Esophagus squamous epithelium (tissue), 5 donors: ENCODE results near the gene FOXP1. TPM values are rescaled to one million over a fixed set of nuclear protein-coding genes. Genes with fewer than 3 reads are reported as not detected.

Source experiments
- DNase-seq: peaks from one replicate; lab custom pipeline; 2025; lab: John Stamatoyannopoulos, UW
- H3K27ac ChIP-seq, 4 donors: fragments of 200-600 bp; sonication (generic); one replicate each; pipeline ENCODE4 v1.5.1; 2016 to 2019; ENCODE audit warnings: mild to moderate bottlenecking in 1 of 4
- H3K27me3 ChIP-seq, 4 donors: fragments of 200-600 bp; sonication (generic); 1 replicate in 3 of 4; 2 replicates in 1 of 4; pipeline versions ENCODE4 v1.5.1 to v1.6.0; 2017 to 2021; ENCODE audit warnings: antibody characterized with exemption in 1 of 4
- H3K36me3 ChIP-seq, 3 donors: fragments of 200-600 bp; sonication (generic); one replicate each; pipeline ENCODE4 v1.5.1; 2016 to 2019
- H3K4me1 ChIP-seq, 3 donors: fragments of 200-600 bp; sonication (generic); one replicate each; pipeline ENCODE4 v1.5.1; 2017 to 2019
- H3K4me3 ChIP-seq, 4 donors: fragments of 200-600 bp; sonication (generic); 1 replicate in 3 of 4; 2 replicates in 1 of 4; pipeline ENCODE4 v1.5.1; 2016 to 2019; ENCODE audit warnings: mild to moderate bottlenecking in 2 of 4, moderate library complexity in 1 of 4
- H3K9me3 ChIP-seq, 3 donors: fragments of 200-600 bp; sonication (generic); one replicate each; pipeline ENCODE4 v1.5.1; 2016 to 2019
- CTCF ChIP-seq, 6 experiments: fragments of 450-650 bp in 4 of 6; fragments of 200-600 bp in 2 of 6; sonication (generic) in 2 of 6; IDR thresholded peaks; one replicate each; pipeline ENCODE4 v1.5.1; 2016 to 2019; ENCODE audit warnings: antibody characterized with exemption in 6 of 6, mild to moderate bottlenecking in 4 of 6, moderate library complexity in 4 of 6
- POLR2A ChIP-seq, 4 donors: fragments of 450-650 bp; IDR thresholded peaks; one replicate each; pipeline ENCODE4 v1.6.1; 2017; ENCODE audit warnings: antibody characterized with exemption in 4 of 4, mild to moderate bottlenecking in 4 of 4, moderate library complexity in 3 of 4
- WGBS, 2 donors: methylation state at CpG; one replicate each; pipeline ENCODE4 v1.1.5; 2018; 5-methylcytosine and 5-hydroxymethylcytosine counted together
- intact Hi-C: fragments of 100-400 bp; cut with DNase I; formaldehyde crosslinking; loops from one replicate; pipeline ENCODE4 v1.15.0; 2022
- total RNA-seq, 4 donors: library from RNA; depleted of rRNA; stranded (reverse); fragments of >200 nt; gene quantifications; one replicate each; pipeline ENCODE4 v1.1.0, GENCODE V29; 2016
- donor health status: DM: yes; HTN: yes; CAD: no.

The FOXP1 gene
- total RNA-seq, 4 donors from 2014 or later, result 49.1 to 124 (median 61.1) TPM

- no peak for DNase-seq
- Histone ChIP-seq H3K27me3 (no peaks in the 10 kb centered on the region), H3K9me3 (no peaks in the 10 kb centered on the region), H3K4me3 (no peak overlapping the region), H3K27ac (no peak overlapping the region), H3K4me1 (no peaks in the 10 kb centered on the region), H3K36me3 (peaks cover 0 to 15% (median 0%) of the 10 kb centered on the region in 3 donors)
- TF ChIP-seq POLR2A (IDR thresholded peaks at IDR 0.05), result no peak
- TF ChIP-seq CTCF (IDR thresholded peaks at IDR 0.05), result no peak
- WGBS, 2 donors, result 46 to 53% methylated on average over 5 of the region's 5 CpGs
- intact Hi-C loops, result no loop called here
These were observed 388.0 kb downstream of the FOXP1 start for GRCh38 chr3:71195492-71195891.

- intact Hi-C loops, result no loop called here
- Histone ChIP-seq H3K4me3 (no peak overlapping the region), H3K36me3 (peaks cover 0 to 15% (median 0%) of the 10 kb centered on the region in 3 donors), H3K4me1 (no peaks in the 10 kb centered on the region), H3K27ac (no peak overlapping the region), H3K9me3 (no peaks in the 10 kb centered on the region), H3K27me3 (no peaks in the 10 kb centered on the region)
- whole genome bisulfite sequencing, 2 donors, result 93 to 98% methylated on average over 5 of the region's 5 CpGs
- no peak for DNase-seq
- TF ChIP-seq CTCF (IDR thresholded peaks at IDR 0.05) (no peak), POLR2A (IDR thresholded peaks at IDR 0.05) (no peak)
These were observed 388.7 kb downstream of the FOXP1 start for GRCh38 chr3:71194785-71195184.

- intact Hi-C loops, result no loop called here
- no peak for DNase-seq
- no peak overlapping the region for H3K27ac ChIP-seq
- WGBS, 2 donors, result 79 to 87% methylated on average over 4 of the region's 4 CpGs
- H3K9me3 ChIP-seq, result no peaks in the 10 kb centered on the region
- peaks cover 0 to 9% (median 0%) of the 10 kb centered on the region in 3 donors for H3K36me3 ChIP-seq
- H3K4me3 ChIP-seq, result no peak overlapping the region
- H3K4me1 ChIP-seq, result no peaks in the 10 kb centered on the region
- no peak for TF ChIP-seq CTCF (IDR thresholded peaks at IDR 0.05)
- no peak for TF ChIP-seq POLR2A (IDR thresholded peaks at IDR 0.05)
- no peaks in the 10 kb centered on the region for H3K27me3 ChIP-seq
These were observed 392.5 kb downstream of the FOXP1 start for GRCh38 chr3:71191031-71191482.

GRCh38 chr3:71189480-71189879, 394.0 kb downstream of the FOXP1 start:
- Histone ChIP-seq H3K36me3 (peaks cover 0 to 9% (median 0%) of the 10 kb centered on the region in 3 donors), H3K9me3 (no peaks in the 10 kb centered on the region), H3K27me3 (no peaks in the 10 kb centered on the region), H3K27ac (no peak overlapping the region), H3K4me1 (no peaks in the 10 kb centered on the region), H3K4me3 (no peak overlapping the region)
- intact Hi-C loops, result no loop called here
- WGBS, 2 donors, result 88 to 100% methylated on average over 1 of the region's 1 CpG
- no peak for TF ChIP-seq CTCF (IDR thresholded peaks at IDR 0.05)
- TF ChIP-seq POLR2A (IDR thresholded peaks at IDR 0.05), result no peak
- DNase-seq, result no peak

GRCh38 chr3:71187715-71188114, 395.8 kb downstream of the FOXP1 start:
- Histone ChIP-seq H3K4me3 (no peak overlapping the region), H3K27ac (no peak overlapping the region), H3K9me3 (no peaks in the 10 kb centered on the region), H3K36me3 (peaks cover 0 to 9% (median 0%) of the 10 kb centered on the region in 3 donors), H3K27me3 (no peaks in the 10 kb centered on the region), H3K4me1 (no peaks in the 10 kb centered on the region)
- intact Hi-C loops, result no loop called here
- 87 to 100% methylated on average over 1 of the region's 1 CpG for WGBS, 2 donors
- DNase-seq, result no peak
- no peak for TF ChIP-seq CTCF (IDR thresholded peaks at IDR 0.05)
- no peak for TF ChIP-seq POLR2A (IDR thresholded peaks at IDR 0.05)
